Measurements from ENCODE around the gene KLHL35.

DNA sequence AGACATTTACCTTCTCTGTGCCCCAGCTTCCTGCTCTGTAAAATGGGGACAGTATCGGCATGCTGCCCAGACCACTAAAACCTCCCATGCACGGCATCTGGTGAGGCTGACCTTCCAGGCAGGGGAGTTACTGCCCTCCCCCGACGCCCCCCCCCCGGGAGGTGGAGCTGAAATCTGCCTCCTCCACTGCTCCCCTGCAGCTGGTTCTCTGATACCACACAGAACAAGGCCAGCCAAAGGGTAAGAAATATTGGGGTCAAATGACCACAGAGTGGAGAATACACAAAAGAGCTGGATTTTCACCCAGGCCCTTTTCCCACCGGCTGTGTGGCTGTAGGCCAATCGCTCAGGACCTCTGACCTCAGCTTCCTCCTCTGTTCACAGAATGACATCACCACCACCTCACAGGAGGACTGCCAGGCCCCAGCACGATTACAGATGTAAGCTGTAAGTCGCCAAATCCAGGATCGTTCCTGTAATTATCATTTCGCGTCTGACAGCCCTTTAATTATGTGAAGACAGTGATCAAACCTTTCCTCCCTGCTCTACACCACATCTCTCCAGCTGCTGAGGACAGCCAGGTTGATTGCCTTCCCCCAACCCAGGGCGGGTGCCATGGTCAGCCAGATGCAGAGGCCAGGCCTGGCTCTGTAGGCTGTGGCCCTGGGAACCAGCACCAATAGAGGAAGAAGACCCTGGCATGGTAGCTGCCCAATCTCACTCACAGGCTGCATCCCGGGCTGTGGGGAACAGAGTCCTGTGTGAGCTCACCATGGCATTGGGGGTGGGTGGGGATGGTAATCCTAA lies 35.7 kb upstream of the KLHL35 start:
- TF ChIP-seq POLR2A (IDR thresholded peaks at IDR 0.05; ENCODE audit: low read length) (no peak), GATA1 (IDR thresholded peaks at IDR 0.05; ENCODE audit: low read depth, low read length) (no peak)
